ENCODE results near the gene KANSL2.

Gene KANSL2

DNA sequence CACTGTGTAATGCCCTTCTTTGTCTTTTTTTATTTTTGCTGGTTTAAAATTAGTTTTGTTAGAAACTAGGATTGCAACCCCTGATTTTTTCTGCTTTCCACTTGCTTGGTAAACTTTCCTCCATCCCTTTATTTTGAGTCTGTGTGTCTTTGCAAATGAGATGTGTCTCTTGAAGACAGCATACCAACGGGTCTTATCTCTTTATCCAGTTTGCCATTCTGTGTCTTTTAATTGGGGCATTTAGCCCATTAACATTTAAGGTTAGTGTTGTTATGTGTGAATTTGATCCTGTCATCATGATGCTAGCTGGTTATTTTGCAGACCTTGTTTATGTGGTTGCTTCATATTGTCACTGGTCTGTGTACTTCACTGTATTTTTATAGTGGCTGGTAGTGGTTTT lies 68.7 kb downstream of the KANSL2 start:
- Histone ChIP-seq H3K9ac (ENCODE audit: low read depth, low read length) (no peak overlapping the region), H3K36me3 (ENCODE audit: insufficient read depth, low read length) (no peaks in the 10 kb centered on the region; the same call in 1 of the 2 replicates), H3K9me3 (ENCODE audit: control insufficient read depth, insufficient read depth, low read length) (peaks cover 10% of the 10 kb centered on the region), H3K4me1 (ENCODE audit: insufficient read depth, low read length) (no peaks in the 10 kb centered on the region)

Measured in ES-I3 (cell line).